HCT116 (cell line): Measurements from ENCODE around the gene CA12. TPM values are rescaled to one million over a fixed set of nuclear protein-coding genes. Genes with fewer than 3 reads are reported as not detected.

ENCODE experiments used
- ATAC-seq: fragments of 200-7000 bp; cut with Tn5 transposase; 2 replicates; pipeline ENCODE4 v1.9.1; 2020; ENCODE audit warnings: mild to moderate bottlenecking, moderate library complexity
- BruUV-seq: library from RNA; stranded (reverse); fragments of 400-500 nt; replicated peaks from 2 replicates; lab custom pipeline; 2021; lab: Mats Ljungman, UMichigan
- CTCF ChIA-PET: fragments of 300-600 bp; sonication (Branson Sonifier 250); formaldehyde crosslinking; loops from one replicate; lab custom pipeline; 2021; ENCODE audit warnings: antibody characterized with exemption; lab: Charles Lee
- POLR2A ChIA-PET: fragments of 300-600, 350-600 bp; sonication (Branson Sonifier 250); formaldehyde crosslinking; loops from one replicate; lab custom pipeline; 2021; ENCODE audit warnings: antibody characterized with exemption; lab: Charles Lee
- RAD21 ChIA-PET, 2 experiments: fragments of 300-600 bp; sonication (Branson Sonifier 250); formaldehyde crosslinking; loops; one replicate each; lab custom pipeline; 2023; ENCODE audit warnings: low total read pairs in 2 of 2; ENCODE audit not compliant: uncharacterized antibody in 2 of 2, unreplicated experiment in 2 of 2, low non-redundant PET in 1 of 2; lab: Charles Lee
- DNase-seq: peaks from one replicate; pipeline ENCODE4 v3.0.0-alpha.2; 2010; ENCODE audit warnings: low read depth, low spot score
- H2AFZ ChIP-seq: fragments of 200-600 bp; shearing (Covaris generic), sonication (generic); 2 replicates; pipeline ENCODE4 v1.6.1; 2017; ENCODE audit warnings: low read depth, mixed run types, mixed read lengths, antibody characterized with exemption, low read length; ENCODE audit not compliant: poor library complexity, severe bottlenecking
- H3K27ac ChIP-seq: 2 replicates; pipeline ENCODE4 v1.5.1; 2012; ENCODE audit warnings: low read depth, low read length
- H3K27me3 ChIP-seq: fragments of 200-600 bp; sonication (generic); 2 replicates; pipeline ENCODE4 v1.6.1; 2016; ENCODE audit warnings: mixed run types, low read length, mixed read lengths; ENCODE audit not compliant: insufficient read depth
- H3K36me3 ChIP-seq, 2 experiments: fragments of 200-500 bp in 1 of 2; fragments of 200-600 bp in 1 of 2; sonication (Bioruptor generic) in 1 of 2; sonication (generic) in 1 of 2; 2 replicates each; pipeline versions ENCODE4 v1.5.1 to v1.6.1; 2014 to 2016; ENCODE audit warnings: low read length in 2 of 2, inconsistent platforms in 1 of 2, mixed read lengths in 1 of 2, mixed run types in 1 of 2; ENCODE audit not compliant: insufficient read depth in 2 of 2, control insufficient read depth in 1 of 2
- H3K4me1 ChIP-seq, 2 experiments: fragments of 200-600 bp in 1 of 2; sonication (generic) in 1 of 2; 2 replicates each; pipeline versions ENCODE4 v1.5.1 to v1.6.1; 2012 to 2017; ENCODE audit warnings: low read length in 2 of 2, inconsistent platforms in 1 of 2, mild to moderate bottlenecking in 1 of 2, mixed read lengths in 1 of 2, mixed run types in 1 of 2, moderate library complexity in 1 of 2; ENCODE audit not compliant: insufficient read depth in 2 of 2, control insufficient read depth in 1 of 2
- H3K4me2 ChIP-seq: fragments of 200-600 bp; sonication (generic); 2 replicates; pipeline ENCODE4 v1.6.1; 2017; ENCODE audit warnings: mixed run types, low read length, mixed read lengths
- H3K4me3 ChIP-seq, 2 experiments: fragments of 200-600 bp in 1 of 2; sonication (generic) in 1 of 2; replicated peaks in 1 of 2; 2 replicates each; pipeline ENCODE4 v1.5.1; 2011 to 2016; ENCODE audit warnings: low read length in 2 of 2, control low read depth in 1 of 2, low read depth in 1 of 2, mild to moderate bottlenecking in 1 of 2, mixed read lengths in 1 of 2, mixed run types in 1 of 2
- H3K79me2 ChIP-seq: fragments of 200-600 bp; sonication (generic); 2 replicates; pipeline ENCODE4 v1.6.1; 2017; ENCODE audit warnings: mild to moderate bottlenecking, mixed run types, low read length, moderate library complexity, mixed read lengths; ENCODE audit not compliant: insufficient read depth
- H3K9ac ChIP-seq: fragments of 200-600 bp; sonication (generic); 2 replicates; pipeline ENCODE4 v1.6.1; 2016; ENCODE audit warnings: low read length, mixed read lengths
- H3K9me2 ChIP-seq: fragments of 200-600 bp; sonication (generic), shearing (Covaris generic); 2 replicates; pipeline ENCODE4 v1.6.1; 2017; ENCODE audit warnings: mixed run types, mild to moderate bottlenecking, moderate library complexity; ENCODE audit not compliant: insufficient read depth
- H3K9me3 ChIP-seq, 2 experiments: fragments of 200-500 bp in 1 of 2; fragments of 200-600 bp in 1 of 2; sonication (Bioruptor generic) in 1 of 2; sonication (generic) in 1 of 2; 2 replicates each; pipeline ENCODE4 v1.6.1; 2014 to 2017; ENCODE audit warnings: low read length in 2 of 2, mixed read lengths in 2 of 2, inconsistent platforms in 1 of 2, low read depth in 1 of 2, mild to moderate bottlenecking in 1 of 2, mixed run types in 1 of 2, moderate library complexity in 1 of 2; ENCODE audit not compliant: control insufficient read depth in 1 of 2, insufficient read depth in 1 of 2
- H4K20me1 ChIP-seq: fragments of 200-600 bp; sonication (generic), shearing (Covaris generic); 2 replicates; pipeline ENCODE4 v1.6.1; 2017; ENCODE audit warnings: mixed run types, mild to moderate bottlenecking, moderate library complexity; ENCODE audit not compliant: insufficient read depth
- EZH2 ChIP-seq: fragments of 200-600 bp; sonication (generic); IDR thresholded peaks from 2 replicates; pipeline ENCODE4 v1.6.1; 2017; ENCODE audit warnings: antibody characterized with exemption, mixed run types
- FOSL1 ChIP-seq: IDR thresholded peaks from 2 replicates; pipeline ENCODE4 v1.6.1; 2012; ENCODE audit warnings: low read depth
- POLR2A ChIP-seq: IDR thresholded peaks from 2 replicates; pipeline ENCODE4 v1.7.0; 2011; ENCODE audit warnings: borderline replicate concordance; ENCODE audit not compliant: insufficient read depth, insufficient read length; ENCODE audit errors: extremely low read depth
- SP1 ChIP-seq: IDR thresholded peaks from 2 replicates; pipeline ENCODE4 v1.6.1; 2012; ENCODE audit warnings: low read depth
- SRF ChIP-seq: IDR thresholded peaks from 2 replicates; pipeline ENCODE4 v1.6.1; 2012; ENCODE audit warnings: low read depth
- YY1 ChIP-seq: IDR thresholded peaks from 2 replicates; pipeline ENCODE4 v1.6.1; 2011; ENCODE audit warnings: low read length, low read depth, moderate library complexity, mild to moderate bottlenecking; ENCODE audit not compliant: insufficient replicate concordance; ENCODE audit errors: extremely low read depth
- intact Hi-C: fragments of 100-400 bp; cut with micrococcal nuclease; formaldehyde crosslinking; loops from 2 replicates; pipeline ENCODE4 v1.10.0; 2022
- total RNA-seq: library from RNA; stranded (reverse); gene quantifications from one replicate; pipeline ENCODE4 v1.2.1, GENCODE V29; 2021; ENCODE audit not compliant: unreplicated experiment

The CA12 gene
- total RNA-seq, 1 experiment from 2014 or later = 1.8 TPM

DNA sequence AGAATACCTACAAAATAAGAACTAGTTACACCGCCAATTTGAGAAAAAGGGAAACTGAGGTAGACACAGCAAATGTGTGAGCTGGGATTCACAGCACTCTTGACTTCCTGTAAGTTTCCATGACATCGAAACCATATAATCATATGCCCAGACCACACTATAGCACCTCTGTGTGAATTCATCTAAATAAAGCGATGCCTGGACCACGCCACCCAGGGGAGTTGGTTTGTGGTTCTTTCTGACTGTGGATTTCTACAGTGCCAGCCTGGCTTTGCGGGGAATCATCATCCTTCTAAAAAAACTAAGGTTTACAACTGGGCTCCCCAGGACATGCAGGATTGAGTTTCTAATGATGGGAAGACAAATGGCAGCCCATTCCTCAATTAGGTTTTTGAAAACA, 23.5 kb upstream of the CA12 start (continued):
- TF ChIP-seq SP1 (no peak), POLR2A (no peak)

DNA sequence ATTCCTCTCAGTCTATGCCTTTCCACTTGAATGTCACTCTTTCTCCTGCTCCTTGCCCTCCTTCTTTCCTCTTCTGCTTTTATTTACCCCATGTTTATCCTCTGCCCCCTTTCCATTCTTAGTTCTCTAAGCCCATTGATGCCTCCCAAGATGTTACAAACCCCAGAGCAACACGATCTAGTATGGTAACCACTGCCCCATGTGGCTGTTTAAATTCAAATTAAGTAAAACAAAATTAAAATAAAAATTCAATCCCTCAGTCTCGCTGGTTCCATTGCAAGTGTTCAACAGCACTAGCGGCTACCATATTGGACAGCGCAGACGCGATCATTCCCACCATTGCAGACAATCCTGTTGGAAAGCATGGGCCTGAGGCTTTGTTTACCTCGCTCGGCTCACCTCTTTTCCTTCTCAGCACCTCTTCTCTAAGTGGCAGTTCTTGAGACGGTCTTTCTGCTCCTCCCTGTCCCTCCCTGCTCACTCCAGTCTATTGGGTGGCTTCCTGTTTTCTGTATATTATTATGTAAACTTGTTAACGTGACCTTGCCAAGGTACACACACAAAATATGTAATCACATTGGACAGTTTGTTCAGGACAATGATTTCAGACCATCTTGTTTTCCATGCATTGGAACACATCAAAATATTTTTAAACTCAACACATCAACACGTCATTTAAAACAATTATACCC, 21.8 kb upstream of the CA12 start:
- no peak for TF ChIP-seq FOSL1
- no peak for TF ChIP-seq SP1
- no peak for TF ChIP-seq YY1
- no peak for TF ChIP-seq EZH2
- no peak for TF ChIP-seq SRF
- Histone ChIP-seq H3K9me2 (no peaks in the 10 kb centered on the region), H3K9ac (no peak overlapping the region), H3K4me3 (no peak overlapping the region), H3K27ac (no peak overlapping the region), H3K79me2 (no peaks in the 10 kb centered on the region), H3K9me3 (no peaks in the 10 kb centered on the region), H4K20me1 (no peaks in the 10 kb centered on the region), H2AFZ (peak overlapping the region; percentile 60), H3K4me2 (no peak overlapping the region), H3K36me3 (no peaks in the 10 kb centered on the region), H3K27me3 (no peaks in the 10 kb centered on the region), H3K4me1 (peaks cover 8 to 9% of the 10 kb centered on the region in 2 experiments; a peak in 2 of 4 replicates)
- RAD21 ChIA-PET = no interaction called here
- intact Hi-C loops = loop anchor here (1.0 to 5.0 kb wide), 5 partner anchors 115 to 621 kb away; no protein-coding TSS in a partner anchor
- no peak for DNase-seq
- ATAC-seq = peak; percentile 39
- CTCF ChIA-PET = interaction anchor here (1.0 to 1.5 kb wide), 11 partner anchors 20 to 661 kb away, joined by 3 to 26 read pairs (median 4); no protein-coding TSS in a partner anchor
- BruUV-seq = no TSS peak
- POLR2A ChIA-PET = no interaction called here
